Transverse colon (tissue), 3 donors: ENCODE data around the gene UBQLN4.

Source experiments
- CTCF ChIP-seq, 5 experiments: fragments of 200-600 bp in 3 of 5; fragments of 450-650 bp in 2 of 5; sonication (generic) in 3 of 5; IDR thresholded peaks; 1 replicate in 2 of 5; 2 replicates in 3 of 5; pipeline ENCODE4 v1.5.1; 2016 to 2017; ENCODE audit warnings: antibody characterized with exemption in 5 of 5, inconsistent platforms in 3 of 5, mild to moderate bottlenecking in 2 of 5, moderate library complexity in 1 of 5
- EP300 ChIP-seq: sonication (generic); formaldehyde crosslinking; IDR thresholded peaks from one replicate; pipeline ENCODE4 v1.6.1; 2017; ENCODE audit warnings: antibody characterized with exemption, low read depth

DNA sequence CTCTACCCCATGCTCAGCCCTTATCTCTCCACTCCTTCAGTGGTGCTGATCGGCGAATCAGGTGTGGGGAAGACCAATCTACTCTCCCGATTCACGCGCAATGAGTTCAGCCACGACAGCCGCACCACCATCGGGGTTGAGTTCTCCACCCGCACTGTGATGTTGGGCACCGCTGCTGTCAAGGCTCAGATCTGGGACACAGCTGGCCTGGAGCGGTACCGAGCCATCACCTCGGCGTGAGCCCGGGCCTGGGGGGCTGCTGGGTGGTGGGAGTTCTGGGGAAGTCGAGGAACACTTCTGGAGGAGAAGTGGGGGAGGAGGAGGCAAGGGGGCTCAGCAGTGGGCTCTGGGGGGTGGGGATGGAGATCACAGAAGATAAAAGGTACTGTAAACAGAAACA is 12.3 kb upstream of the UBQLN4 start:
- TF ChIP-seq CTCF (IDR thresholded peaks at IDR 0.05) (no peak), EP300 (no peak)
